Non-pigmented ciliary epithelial cell (primary cell): ENCODE measurements around the gene R3HDM2.
A peak's percentile ranks its signal among the peaks of the same experiment; 100 is the strongest.

ENCODE experiments used
- DNase-seq: peaks from one replicate; pipeline ENCODE4 v3.0.0-alpha.2; 2010; ENCODE audit warnings: low read depth

R3HDM2 gene

GRCh38 chr12:57240066-57240921 is 190.5 kb downstream of the R3HDM2 start:
- no peak for DNase-seq

GRCh38 chr12:57239587-57240065 is 191.2 kb downstream of the R3HDM2 start:
- DNase-seq: no peak

- no peak for DNase-seq
Measured at GRCh38 chr12:57238854-57239554, 191.8 kb downstream of the R3HDM2 start.

GRCh38 chr12:57237932-57238853 is 192.7 kb downstream of the R3HDM2 start:
- DNase-seq: no peak

- DNase-seq: no peak
Measured at GRCh38 chr12:57237596-57237931, 193.3 kb downstream of the R3HDM2 start.

GRCh38 chr12:57236925-57237595 is 193.8 kb downstream of the R3HDM2 start:
- no peak for DNase-seq

GRCh38 chr12:57236201-57236924 is 194.5 kb downstream of the R3HDM2 start:
- DNase-seq: no peak

GRCh38 chr12:57235728-57236131 is 195.1 kb downstream of the R3HDM2 start:
- DNase-seq: no peak

GRCh38 chr12:57235017-57235727 is 195.7 kb downstream of the R3HDM2 start:
- no peak for DNase-seq

- no peak for DNase-seq
Measured at GRCh38 chr12:57234571-57235016, 196.2 kb downstream of the R3HDM2 start.

- DNase-seq: no peak
Measured at GRCh38 chr12:57234233-57234570, 196.6 kb downstream of the R3HDM2 start.

GRCh38 chr12:57233357-57234232 is 197.2 kb downstream of the R3HDM2 start:
- no peak for DNase-seq

- no peak for DNase-seq
Measured at GRCh38 chr12:57232156-57232756, 198.6 kb downstream of the R3HDM2 start.

- DNase-seq: no peak
Measured at GRCh38 chr12:57231276-57232021, 199.4 kb downstream of the R3HDM2 start.

- DNase-seq: no peak
Measured at GRCh38 chr12:57230381-57231155, 200.3 kb downstream of the R3HDM2 start.

- peak; percentile 79 for DNase-seq
Measured at GRCh38 chr12:57229634-57230380, 201.0 kb downstream of the R3HDM2 start, which contains the start of gene SHMT2. Gene SHMT2 (plus strand): TSS chr12:57229711. CDS start chr12:57229779, 68 bp downstream.
